OCI-M2 (cell line): Measurements from ENCODE around the gene FUT8.

ENCODE experiments used
- DNase-seq: peaks from one replicate; lab custom pipeline; 2025; ENCODE audit not compliant: unreplicated experiment; lab: John Stamatoyannopoulos, UW

FUT8 gene

DNA sequence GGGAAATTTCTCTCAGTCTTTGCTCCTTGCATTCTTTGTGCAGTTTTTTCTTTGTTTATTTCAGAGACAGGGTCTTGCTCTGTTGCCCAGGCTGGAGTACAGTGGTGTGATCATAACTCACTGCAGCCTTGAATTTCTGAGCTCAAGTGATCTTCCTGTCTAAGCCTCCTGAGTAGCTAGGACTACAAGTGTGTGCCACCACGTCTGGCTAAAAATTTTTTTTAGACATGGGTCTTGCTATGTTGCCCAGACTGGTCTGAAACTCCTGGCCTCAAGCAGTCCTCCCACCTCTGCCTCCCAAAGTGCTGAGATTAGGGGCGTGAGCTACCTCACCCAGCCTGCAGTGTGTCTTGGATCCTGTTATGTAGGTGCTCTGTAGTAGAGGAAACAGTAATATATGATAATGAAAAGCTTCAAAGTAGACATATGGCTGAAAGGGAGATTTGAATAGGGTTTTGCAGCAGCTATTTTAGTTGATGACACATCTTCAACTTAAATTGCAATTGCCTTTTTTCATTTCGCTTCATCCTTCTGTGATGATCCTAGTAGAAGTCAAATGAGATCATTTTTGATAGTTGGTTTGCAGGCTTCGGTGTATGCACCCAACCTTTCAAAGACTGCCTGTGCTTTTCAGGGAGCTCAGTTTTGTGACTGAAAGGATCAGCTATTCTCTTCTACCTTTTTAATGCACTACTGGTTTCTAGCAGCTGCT, 75.4 kb downstream of the FUT8 start:
- DNase-seq: no peak

GRCh38 chr14:65491274-65491673, 78.7 kb downstream of the FUT8 start:
- DNase-seq: no peak

DNA sequence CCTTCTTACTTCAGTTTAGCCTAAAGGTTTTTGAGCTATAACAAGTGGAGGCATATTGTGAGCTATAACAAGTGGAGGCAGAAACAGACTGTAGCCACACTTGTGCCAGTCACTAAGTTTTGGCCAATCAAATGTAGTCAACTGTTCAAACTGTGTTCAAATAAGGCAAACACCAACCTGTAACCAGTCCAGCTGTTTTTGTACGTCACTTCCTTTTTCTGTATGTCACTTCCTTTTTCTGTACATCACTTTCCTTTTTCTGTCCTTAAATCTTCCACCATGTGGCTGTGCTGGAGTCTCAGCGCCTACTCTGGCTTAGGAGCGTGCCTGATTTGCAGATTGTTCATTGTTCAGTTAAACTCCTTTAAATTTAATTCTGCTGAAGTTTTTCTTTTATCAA, 79.7 kb downstream of the FUT8 start:
- DNase-seq: no peak

DNA sequence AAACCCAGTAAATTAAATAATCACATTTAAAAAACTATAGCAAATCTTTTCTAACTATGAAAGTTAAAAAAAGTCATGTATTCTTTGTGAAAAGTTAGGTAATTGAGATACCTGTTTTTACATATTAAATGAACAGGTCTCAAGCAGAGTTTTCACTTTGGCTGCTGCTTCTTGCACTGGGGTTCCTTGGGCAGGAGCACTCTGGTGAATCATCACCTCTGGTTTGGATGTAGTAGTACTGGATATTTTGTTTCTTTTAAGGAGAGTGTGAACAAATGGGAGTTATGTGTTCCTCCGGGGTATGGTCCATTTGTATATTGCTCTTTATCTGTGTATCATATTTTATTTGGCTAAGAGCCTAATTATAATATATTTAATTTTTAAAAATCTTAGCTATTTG, 82.7 kb downstream of the FUT8 start:
- DNase-seq: no peak

- no peak for DNase-seq
Observed at GRCh38 chr14:65496178-65496993, 83.9 kb downstream of the FUT8 start.

- no peak for DNase-seq
Observed at GRCh38 chr14:65499138-65499537, 86.6 kb downstream of the FUT8 start.

- no peak for DNase-seq
Observed at GRCh38 chr14:65500075-65500474, 87.5 kb downstream of the FUT8 start.

- no peak for DNase-seq
Observed at GRCh38 chr14:65501328-65501727, 88.8 kb downstream of the FUT8 start.

- no peak for DNase-seq
Observed at GRCh38 chr14:65502676-65503124, 90.2 kb downstream of the FUT8 start.

- no peak for DNase-seq
Observed at GRCh38 chr14:65503771-65504170, 91.2 kb downstream of the FUT8 start.

GRCh38 chr14:65506801-65507200, 94.3 kb downstream of the FUT8 start:
- DNase-seq: no peak

DNA sequence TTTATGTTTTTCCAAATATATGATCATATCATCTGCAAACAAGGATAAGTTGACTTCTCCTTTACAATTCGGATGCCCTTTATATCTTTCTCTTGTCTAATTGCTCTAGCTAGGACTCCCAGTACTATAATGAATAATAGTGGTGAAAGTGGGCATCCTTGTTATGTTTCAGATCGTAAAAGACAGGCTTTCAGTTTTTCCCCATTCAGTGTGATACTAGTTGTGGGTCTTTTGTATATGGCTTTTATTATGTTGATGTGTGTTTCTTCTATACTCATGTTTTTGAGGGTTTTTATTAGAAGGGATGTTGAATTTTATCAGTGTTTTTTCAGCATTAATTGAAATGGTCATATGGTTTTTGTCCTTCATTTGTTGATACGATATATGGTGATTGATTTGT, 97.3 kb downstream of the FUT8 start:
- DNase-seq: no peak

DNA sequence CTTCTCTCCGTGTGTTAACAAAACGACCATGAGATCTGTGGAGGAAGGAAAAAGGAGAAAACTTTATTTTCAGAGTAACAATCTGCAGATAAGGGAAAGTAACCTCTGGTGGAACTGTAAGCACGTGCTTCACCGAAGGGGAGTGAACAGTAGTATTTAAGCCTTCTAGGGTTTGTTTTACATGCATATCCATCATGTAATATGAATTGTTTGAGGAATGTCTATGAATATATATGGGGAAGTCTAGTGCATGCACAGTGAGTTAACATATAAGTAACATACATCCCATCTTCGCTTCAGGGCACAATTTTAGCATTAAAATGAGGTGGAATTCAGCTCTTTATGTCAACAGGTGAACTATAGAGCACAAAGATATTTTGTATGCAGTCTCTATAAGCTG, 101.1 kb downstream of the FUT8 start:
- no peak for DNase-seq

DNA sequence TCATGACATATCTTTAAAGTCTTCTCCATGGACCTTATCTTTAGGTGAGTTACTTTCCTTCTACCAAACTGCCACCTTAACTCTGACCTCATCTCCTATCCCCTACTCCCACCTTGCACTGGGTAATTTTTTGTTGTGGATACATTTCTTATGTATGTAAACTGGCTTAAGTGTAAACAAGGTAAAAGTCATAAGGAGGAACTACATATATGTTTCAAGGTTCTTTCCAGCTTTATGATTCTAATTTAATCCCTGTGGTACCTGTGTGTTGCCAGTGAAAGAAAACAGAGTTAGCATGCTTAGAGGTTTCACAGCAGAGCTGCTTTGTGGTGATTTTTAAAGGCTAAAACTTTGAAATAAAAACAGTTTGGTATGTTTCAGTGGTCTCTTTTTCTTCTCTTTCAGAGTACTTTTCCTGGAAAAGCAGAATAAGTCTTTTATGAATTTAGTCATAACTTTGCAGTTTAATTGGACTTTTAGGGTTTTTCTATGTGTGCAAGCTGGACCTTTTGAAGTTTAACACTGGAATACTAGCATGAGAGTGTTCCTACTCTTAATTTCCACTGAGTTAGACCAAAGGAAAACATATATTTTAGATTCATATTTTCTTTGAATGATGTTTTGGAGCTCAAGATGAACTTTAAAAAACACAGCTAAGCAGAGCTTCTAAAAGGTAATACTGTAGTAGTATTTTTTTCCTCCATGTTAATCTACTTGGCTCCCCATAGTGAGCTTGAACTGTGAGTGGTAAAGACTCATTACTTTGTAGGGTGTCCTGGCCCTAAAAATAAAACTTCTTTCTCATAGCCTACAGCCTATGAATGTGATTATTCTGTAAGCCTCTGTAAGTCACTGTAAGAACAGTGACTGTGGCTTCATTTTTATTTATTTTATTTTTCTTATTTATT, 105.4 kb downstream of the FUT8 start:
- DNase-seq: no peak

- no peak for DNase-seq
Observed at GRCh38 chr14:65528069-65528468, 115.5 kb downstream of the FUT8 start.

- no peak for DNase-seq
Observed at GRCh38 chr14:65531148-65531547, 118.6 kb downstream of the FUT8 start.

GRCh38 chr14:65533736-65534404, 121.3 kb downstream of the FUT8 start:
- no peak for DNase-seq

DNA sequence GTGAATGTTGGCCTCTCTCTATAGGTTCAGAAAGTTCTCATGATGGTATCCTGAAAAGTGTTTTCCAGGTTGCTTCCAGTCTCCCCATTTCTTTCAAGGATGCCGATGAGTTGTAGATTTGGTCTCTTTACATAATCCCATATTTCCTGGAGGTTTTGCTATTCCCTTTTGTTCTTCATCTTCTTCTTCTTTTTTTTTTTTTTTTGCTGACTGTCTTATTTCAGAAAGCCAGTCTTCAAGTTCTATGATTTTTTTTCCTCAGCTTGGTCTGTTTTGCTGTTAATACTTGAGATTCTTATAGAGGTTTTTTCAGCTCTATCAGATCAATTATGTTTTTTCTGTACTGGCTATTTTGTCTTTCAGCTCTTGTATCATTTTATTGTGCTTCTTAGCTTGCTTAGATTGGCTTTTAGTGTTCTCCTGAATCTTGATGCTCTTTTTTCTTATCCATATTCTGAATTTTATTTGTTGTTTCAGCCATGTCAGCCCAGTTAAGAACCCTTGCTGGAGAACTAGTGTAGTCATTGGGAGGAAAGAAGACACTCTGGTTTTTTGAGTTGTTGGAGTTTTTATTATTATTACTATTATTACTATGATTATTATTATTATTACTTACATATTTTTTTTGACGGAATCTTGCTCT, 124.4 kb downstream of the FUT8 start:
- no peak for DNase-seq

GRCh38 chr14:65548878-65549277, 136.3 kb downstream of the FUT8 start:
- no peak for DNase-seq

GRCh38 chr14:65549429-65549828, 136.9 kb downstream of the FUT8 start:
- no peak for DNase-seq
